ENCODE measurements around the gene PLEKHM1.

DNA sequence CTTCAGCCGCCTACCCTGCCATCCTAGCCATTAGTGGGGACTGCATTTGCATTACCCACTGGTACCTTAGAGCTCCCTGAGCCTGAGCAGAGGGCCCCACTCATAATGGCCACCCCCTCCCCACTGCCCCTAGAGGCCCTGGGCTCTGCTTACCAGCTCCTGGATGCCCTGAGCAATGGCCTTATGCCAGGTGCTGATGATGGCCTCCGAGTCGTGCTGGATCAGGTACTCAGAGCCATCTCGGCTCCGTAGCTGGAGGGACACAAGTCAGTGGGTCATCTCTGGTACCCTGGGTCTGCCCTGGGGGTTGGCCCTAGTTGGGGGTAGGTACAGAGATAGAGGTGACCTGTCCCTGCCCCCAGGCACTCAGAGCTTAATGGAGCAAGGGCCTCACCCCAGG is 92.7 kb downstream of the PLEKHM1 start:
- TF ChIP-seq POLR2A (IDR thresholded peaks at IDR 0.05; ENCODE audit: low read length) (no peak), ZFP36 (IDR thresholded peaks at IDR 0.05; ENCODE audit: borderline replicate concordance, partially characterized antibody) (no peak), ZNF302 (CRISPR knock-in tag; IDR thresholded peaks at IDR 0.05) (no peak), SMC3 (IDR thresholded peaks at IDR 0.05) (no peak), MYC (IDR thresholded peaks at IDR 0.05; ENCODE audit: borderline replicate concordance, low read length) (no peak)
- TF ChIP-seq, protein P1, sequence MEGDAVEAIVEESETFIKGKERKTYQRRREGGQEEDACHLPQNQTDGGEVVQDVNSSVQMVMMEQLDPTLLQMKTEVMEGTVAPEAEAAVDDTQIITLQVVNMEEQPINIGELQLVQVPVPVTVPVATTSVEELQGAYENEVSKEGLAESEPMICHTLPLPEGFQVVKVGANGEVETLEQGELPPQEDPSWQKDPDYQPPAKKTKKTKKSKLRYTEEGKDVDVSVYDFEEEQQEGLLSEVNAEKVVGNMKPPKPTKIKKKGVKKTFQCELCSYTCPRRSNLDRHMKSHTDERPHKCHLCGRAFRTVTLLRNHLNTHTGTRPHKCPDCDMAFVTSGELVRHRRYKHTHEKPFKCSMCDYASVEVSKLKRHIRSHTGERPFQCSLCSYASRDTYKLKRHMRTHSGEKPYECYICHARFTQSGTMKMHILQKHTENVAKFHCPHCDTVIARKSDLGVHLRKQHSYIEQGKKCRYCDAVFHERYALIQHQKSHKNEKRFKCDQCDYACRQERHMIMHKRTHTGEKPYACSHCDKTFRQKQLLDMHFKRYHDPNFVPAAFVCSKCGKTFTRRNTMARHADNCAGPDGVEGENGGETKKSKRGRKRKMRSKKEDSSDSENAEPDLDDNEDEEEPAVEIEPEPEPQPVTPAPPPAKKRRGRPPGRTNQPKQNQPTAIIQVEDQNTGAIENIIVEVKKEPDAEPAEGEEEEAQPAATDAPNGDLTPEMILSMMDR (IDR thresholded peaks at IDR 0.05), result no peak
- TF ChIP-seq, protein P2, sequence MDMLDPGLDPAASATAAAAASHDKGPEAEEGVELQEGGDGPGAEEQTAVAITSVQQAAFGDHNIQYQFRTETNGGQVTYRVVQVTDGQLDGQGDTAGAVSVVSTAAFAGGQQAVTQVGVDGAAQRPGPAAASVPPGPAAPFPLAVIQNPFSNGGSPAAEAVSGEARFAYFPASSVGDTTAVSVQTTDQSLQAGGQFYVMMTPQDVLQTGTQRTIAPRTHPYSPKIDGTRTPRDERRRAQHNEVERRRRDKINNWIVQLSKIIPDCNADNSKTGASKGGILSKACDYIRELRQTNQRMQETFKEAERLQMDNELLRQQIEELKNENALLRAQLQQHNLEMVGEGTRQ (IDR thresholded peaks at IDR 0.05), result no peak
